Right atrium auricular region (tissue), 2 donors: ENCODE measurements around the gene CSRP1. TPM values are rescaled to one million over a fixed set of nuclear protein-coding genes. Genes with fewer than 3 reads are reported as not detected.

Experiments used
- DNase-seq: peaks from one replicate; pipeline ENCODE4 v3.0.0-alpha.2; 2019; ENCODE audit warnings: low spot score
- H3K27ac ChIP-seq, 2 donors: fragments of 200-600 bp; sonication (generic); 1 replicate in 1 of 2; 2 replicates in 1 of 2; pipeline ENCODE4 v1.5.1; 2016 to 2019
- H3K27me3 ChIP-seq, 2 donors: fragments of 200-600 bp; sonication (generic); one replicate each; pipeline versions ENCODE4 v1.5.1 to v1.6.0; 2017 to 2019
- H3K36me3 ChIP-seq: fragments of 200-600 bp; sonication (generic); one replicate; pipeline ENCODE4 v1.5.1; 2016
- H3K4me1 ChIP-seq, 2 donors: fragments of 200-600 bp; sonication (generic); one replicate each; pipeline versions ENCODE4 v1.5.1 to v1.6.0; 2017 to 2019
- H3K4me3 ChIP-seq, 2 donors: fragments of 200-600 bp; sonication (generic); 1 replicate in 1 of 2; 2 replicates in 1 of 2; pipeline ENCODE4 v1.5.1; 2017 to 2019; ENCODE audit warnings: mild to moderate bottlenecking in 1 of 2, moderate library complexity in 1 of 2
- H3K9me3 ChIP-seq, 2 donors: fragments of 200-600 bp; sonication (generic); one replicate each; pipeline ENCODE4 v1.5.1; 2019
- CTCF ChIP-seq, 2 donors: fragments of 200-600 bp; sonication (generic); IDR thresholded peaks; one replicate each; pipeline ENCODE4 v1.5.1; 2019; ENCODE audit warnings: antibody characterized with exemption in 2 of 2
- total RNA-seq, 2 donors: library from RNA; depleted of rRNA; stranded (reverse); fragments of >200 nt; gene quantifications; one replicate each; pipeline ENCODE4 v1.1.0, GENCODE V29; 2016

The CSRP1 gene
- total RNA-seq, 2 donors from 2014 or later, result 138 to 719 TPM

- H3K27ac ChIP-seq, result no peak overlapping the region
- DNase-seq, result no peak
- H3K36me3 ChIP-seq, result no peaks in the 10 kb centered on the region
- TF ChIP-seq CTCF (IDR thresholded peaks at IDR 0.05), result no peak
- H3K9me3 ChIP-seq, result no peaks in the 10 kb centered on the region
- H3K4me1 ChIP-seq, result peaks cover 0 to 33% of the 10 kb centered on the region in 2 donors
- H3K27me3 ChIP-seq, result no peaks in the 10 kb centered on the region
- no peak overlapping the region for H3K4me3 ChIP-seq
Observed at GRCh38 chr1:201543871-201544642, 37.1 kb upstream of the CSRP1 start.

GRCh38 chr1:201542309-201543035, 35.5 kb upstream of the CSRP1 start:
- Histone ChIP-seq H3K9me3 (no peaks in the 10 kb centered on the region), H3K27ac (peak overlapping the region; percentile 70 to 74), H3K27me3 (no peaks in the 10 kb centered on the region), H3K4me3 (no peak overlapping the region), H3K4me1 (peaks cover 0 to 48% of the 10 kb centered on the region in 2 donors), H3K36me3 (no peaks in the 10 kb centered on the region)
- no peak for DNase-seq
- no peak for TF ChIP-seq CTCF (IDR thresholded peaks at IDR 0.05)

GRCh38 chr1:201540846-201541735, 34.2 kb upstream of the CSRP1 start:
- Histone ChIP-seq H3K4me3 (peak overlapping the region in 1 of 2 donors; percentile 68), H3K36me3 (no peaks in the 10 kb centered on the region), H3K27ac (peak overlapping the region; percentile 74 to 86), H3K27me3 (no peaks in the 10 kb centered on the region), H3K9me3 (no peaks in the 10 kb centered on the region), H3K4me1 (peaks cover 0 to 62% of the 10 kb centered on the region in 2 donors)
- DNase-seq, result no peak
- no peak for TF ChIP-seq CTCF (IDR thresholded peaks at IDR 0.05)

GRCh38 chr1:201539561-201540431, 32.9 kb upstream of the CSRP1 start:
- peak overlapping the region; percentile 74 to 86 for H3K27ac ChIP-seq
- no peaks in the 10 kb centered on the region for H3K27me3 ChIP-seq
- peak; percentile 81 for DNase-seq
- no peak for TF ChIP-seq CTCF (IDR thresholded peaks at IDR 0.05)
- H3K4me1 ChIP-seq, result peaks cover 0 to 74% of the 10 kb centered on the region in 2 donors
- H3K4me3 ChIP-seq, result peak overlapping the region; percentile 58 to 68
- H3K9me3 ChIP-seq, result no peaks in the 10 kb centered on the region
- H3K36me3 ChIP-seq, result no peaks in the 10 kb centered on the region
